SW 1271 (cell line): ENCODE data around the gene CHRM2.

Source experiments
- DNase-seq, 2 experiments: peaks; one replicate each; lab custom pipeline; 2025; lab: John Stamatoyannopoulos, UW

Gene CHRM2

GRCh38 chr7:136957391-136957790 lies 88.9 kb downstream of the CHRM2 start:
- no peak for DNase-seq

- no peak for DNase-seq
These were observed 89.6 kb downstream of the CHRM2 start for GRCh38 chr7:136958016-136958415.

GRCh38 chr7:136964347-136964746 lies 95.9 kb downstream of the CHRM2 start:
- no peak for DNase-seq

GRCh38 chr7:136966825-136967224 lies 98.4 kb downstream of the CHRM2 start:
- no peak for DNase-seq

DNA sequence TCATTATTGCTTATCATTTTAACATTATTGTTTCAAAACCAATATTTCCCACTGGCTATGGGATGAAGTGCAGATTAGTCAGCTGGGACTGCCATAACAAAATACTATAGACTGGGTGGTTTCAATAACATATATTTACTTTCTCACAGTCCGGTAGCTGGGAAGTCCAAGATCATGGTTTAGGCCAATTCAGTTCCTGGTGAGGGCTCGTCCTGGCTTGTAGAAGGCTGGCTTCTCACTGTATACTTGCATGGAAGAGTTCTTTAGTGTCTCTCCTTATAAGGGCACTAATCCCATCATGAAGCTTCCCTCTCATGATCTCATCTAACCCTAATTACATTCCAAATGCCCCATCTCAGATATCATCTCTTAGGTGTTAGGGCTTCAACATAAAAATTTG lies 101.3 kb downstream of the CHRM2 start:
- no peak for DNase-seq

- no peak for DNase-seq
These were observed 103.3 kb downstream of the CHRM2 start for GRCh38 chr7:136971776-136972175.

- no peak for DNase-seq
These were observed 108.2 kb downstream of the CHRM2 start for GRCh38 chr7:136976504-136977251.

GRCh38 chr7:136993377-136993776 lies 124.9 kb downstream of the CHRM2 start:
- DNase-seq: no peak

- no peak for DNase-seq
These were observed 129.3 kb downstream of the CHRM2 start for GRCh38 chr7:136997735-136998134.

- no peak for DNase-seq
These were observed 130.0 kb downstream of the CHRM2 start for GRCh38 chr7:136998495-136998894.

DNA sequence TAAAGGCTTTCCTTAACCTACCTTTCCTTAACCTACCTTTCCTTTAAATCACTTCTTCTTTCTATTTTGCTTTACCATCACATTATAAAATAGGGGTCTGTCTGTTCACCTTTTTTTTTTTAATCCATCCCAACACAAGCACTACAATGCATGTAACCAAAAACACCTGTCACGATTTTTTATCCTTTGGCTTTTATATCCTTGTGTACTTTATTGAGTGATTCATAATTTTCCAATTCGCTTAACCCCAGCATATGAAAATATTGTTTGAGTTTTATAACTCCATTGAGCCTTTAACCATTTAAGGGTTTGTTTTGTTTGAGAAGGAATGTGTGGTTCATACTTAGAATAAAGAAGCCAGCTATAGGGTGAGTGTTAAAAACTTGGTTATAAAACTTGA lies 132.2 kb downstream of the CHRM2 start:
- no peak for DNase-seq

GRCh38 chr7:137001041-137001440 lies 132.6 kb downstream of the CHRM2 start:
- no peak for DNase-seq

- no peak for DNase-seq
These were observed 133.0 kb downstream of the CHRM2 start for GRCh38 chr7:137001478-137001877.

DNA sequence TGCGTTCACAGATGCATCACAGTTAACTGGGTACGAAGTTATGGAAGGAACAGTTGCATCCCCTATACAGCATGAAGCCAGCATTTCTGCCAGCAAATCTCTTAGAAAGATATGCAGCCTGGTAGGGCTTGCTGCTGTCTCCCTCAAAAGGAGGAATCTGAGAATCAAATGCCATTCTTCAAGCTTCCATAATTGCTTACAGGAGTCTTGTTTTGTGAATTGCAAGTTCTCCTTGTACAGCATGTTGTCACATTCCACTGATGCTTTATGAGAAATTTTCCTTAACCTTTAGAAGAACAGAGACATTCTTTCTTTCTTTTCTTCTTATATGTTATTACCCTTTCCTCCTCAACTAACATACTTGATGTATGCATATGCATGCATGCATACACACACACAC lies 134.6 kb downstream of the CHRM2 start:
- DNase-seq: no peak

DNA sequence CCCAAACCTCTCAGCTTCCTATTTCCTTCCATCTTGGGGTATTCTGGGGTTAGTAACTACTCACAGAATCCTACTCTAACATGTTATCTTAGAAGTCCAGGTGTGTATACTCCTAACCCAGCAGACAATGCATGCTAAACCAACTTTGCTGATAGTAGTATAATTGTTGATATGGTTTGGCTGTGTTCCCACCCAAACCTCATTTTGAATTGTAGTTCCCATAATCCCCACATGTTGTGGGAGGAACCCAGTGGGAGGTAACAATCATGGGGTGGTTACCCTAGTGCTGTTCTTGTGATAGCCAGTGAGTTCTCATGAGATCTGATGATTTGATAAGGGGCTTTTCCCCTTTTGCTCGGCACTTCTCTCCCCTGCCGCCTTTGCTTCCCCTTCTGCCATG lies 135.1 kb downstream of the CHRM2 start:
- DNase-seq: no peak

- no peak for DNase-seq
These were observed 137.4 kb downstream of the CHRM2 start for GRCh38 chr7:137005873-137006272.

- no peak for DNase-seq
These were observed 137.8 kb downstream of the CHRM2 start for GRCh38 chr7:137006293-137006692.

DNA sequence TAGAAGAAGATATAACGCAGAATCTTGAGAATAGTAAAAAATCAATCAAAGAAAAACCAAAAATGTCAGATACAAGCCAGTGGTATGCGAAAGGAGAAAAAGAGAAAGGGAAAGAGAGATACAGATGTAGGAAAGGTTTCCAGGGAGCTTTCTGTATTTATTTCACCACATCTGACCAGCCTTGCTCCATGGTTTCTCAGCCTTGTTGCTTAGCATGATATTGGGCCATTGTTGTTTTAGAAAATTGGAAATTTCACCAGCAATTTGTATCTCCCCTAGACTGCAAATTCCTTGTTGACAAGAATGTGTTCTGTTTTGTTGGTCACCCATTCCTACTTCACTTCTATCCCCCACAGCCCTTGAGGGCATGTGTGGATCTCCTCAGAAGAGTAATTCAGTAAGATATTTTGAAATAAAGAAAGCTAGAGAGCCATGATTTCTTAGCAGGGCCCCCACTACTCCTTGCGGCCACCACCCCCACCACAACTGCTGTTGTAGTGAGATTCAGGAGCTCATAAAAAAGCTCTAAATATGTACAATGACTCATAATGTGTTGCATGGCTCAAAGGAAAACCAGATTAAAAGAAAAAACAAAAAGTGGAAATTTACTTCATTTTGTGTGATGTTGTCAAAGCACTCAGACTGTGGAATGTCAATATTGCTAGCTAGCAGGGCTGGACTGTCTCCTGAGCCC lies 138.7 kb downstream of the CHRM2 start:
- DNase-seq: no peak

DNA sequence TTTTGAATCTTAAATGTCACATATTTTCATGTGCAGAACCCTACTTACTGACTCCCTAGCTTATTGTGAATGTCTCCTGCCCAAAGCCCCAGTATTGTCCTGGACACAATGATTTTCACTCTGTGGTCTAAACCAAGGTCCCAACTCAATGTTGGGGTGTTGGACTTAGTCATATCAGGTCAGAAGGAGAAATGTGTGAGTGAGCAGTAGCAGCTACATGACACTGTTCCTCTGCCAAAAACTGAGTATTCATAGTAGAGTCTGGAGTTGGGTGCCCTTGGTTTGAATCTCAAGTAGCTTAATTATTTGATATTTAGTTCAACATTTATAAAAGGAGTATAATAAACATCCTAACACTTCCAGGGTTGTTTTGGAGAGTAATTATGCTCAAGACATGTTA lies 141.0 kb downstream of the CHRM2 start:
- DNase-seq: no peak

GRCh38 chr7:137015015-137015414 lies 146.6 kb downstream of the CHRM2 start:
- no peak for DNase-seq

GRCh38 chr7:137017221-137017620 lies 148.8 kb downstream of the CHRM2 start:
- DNase-seq: no peak

DNA sequence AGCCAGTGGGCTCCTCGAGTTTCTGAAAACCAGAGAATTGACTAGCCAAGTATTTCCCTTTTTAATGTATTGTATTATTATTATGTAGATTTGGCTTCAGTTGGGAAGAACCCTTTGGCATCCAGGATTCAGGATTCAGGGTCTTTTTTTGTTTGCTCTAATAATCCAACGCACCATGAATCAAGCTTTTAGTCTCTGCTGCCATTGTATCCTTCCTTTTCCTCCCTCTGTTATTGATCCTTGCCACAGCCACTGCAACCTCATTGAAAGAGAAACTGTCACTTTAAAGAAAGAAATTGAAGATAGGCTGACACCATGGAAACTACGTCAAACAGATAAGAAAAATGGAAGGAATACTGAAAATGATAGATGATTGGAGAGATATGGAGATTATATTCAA lies 150.0 kb downstream of the CHRM2 start:
- no peak for DNase-seq

GRCh38 chr7:137020351-137020750 lies 151.9 kb downstream of the CHRM2 start:
- no peak for DNase-seq
